Smooth muscle cell (in vitro differentiated cells): Measurements from ENCODE around the gene GPR75. TPM values are rescaled to one million over a fixed set of nuclear protein-coding genes. Genes with fewer than 3 reads are reported as not detected.
"Not testable (repeated sequence)": the region's sequence is repeated elsewhere in the genome, so short reads cannot be mapped to it uniquely, and the experiment has no call there.

Source experiments
- DNase-seq: peaks from one replicate; lab custom pipeline; 2025; ENCODE audit not compliant: unreplicated experiment; lab: John Stamatoyannopoulos, UW
- H2AFZ ChIP-seq: fragments of 200-600 bp; sonication (generic); 2 replicates; pipeline ENCODE4 v1.6.0; 2016; ENCODE audit warnings: antibody characterized with exemption, low read depth, mild to moderate bottlenecking
- H3F3A ChIP-seq: fragments of 200-600 bp; sonication (generic); 2 replicates; pipeline ENCODE4 v1.6.0; 2017; ENCODE audit warnings: antibody characterized with exemption, low read depth
- H3K27ac ChIP-seq: fragments of 200-600 bp; sonication (generic); 2 replicates; pipeline ENCODE4 v1.5.1; 2016; ENCODE audit warnings: low read depth, mild to moderate bottlenecking
- H3K27me3 ChIP-seq: fragments of 200-600 bp; sonication (generic); 2 replicates; pipeline ENCODE4 v1.6.1; 2016; ENCODE audit warnings: low read depth, mild to moderate bottlenecking
- H3K36me3 ChIP-seq: fragments of 200-600 bp; sonication (generic); 2 replicates; pipeline ENCODE4 v1.5.1; 2016; ENCODE audit warnings: low read depth
- H3K4me1 ChIP-seq: fragments of 200-600 bp; sonication (generic); 2 replicates; pipeline ENCODE4 v1.5.1; 2016; ENCODE audit warnings: low read depth
- H3K4me2 ChIP-seq: fragments of 200-600 bp; sonication (generic); 2 replicates; pipeline ENCODE4 v1.6.0; 2016; ENCODE audit warnings: mild to moderate bottlenecking
- H3K4me3 ChIP-seq: fragments of 200-600 bp; sonication (generic); 2 replicates; pipeline ENCODE4 v1.5.1; 2016; ENCODE audit warnings: mild to moderate bottlenecking
- H3K79me2 ChIP-seq: fragments of 200-600 bp; sonication (generic); 2 replicates; pipeline ENCODE4 v1.6.0; 2016; ENCODE audit warnings: low read depth, mild to moderate bottlenecking
- H3K9ac ChIP-seq: fragments of 200-600 bp; sonication (generic); 2 replicates; pipeline ENCODE4 v1.6.0; 2016; ENCODE audit warnings: low read depth
- H3K9me3 ChIP-seq: fragments of 200-600 bp; sonication (generic); replicated peaks from 2 replicates; pipeline ENCODE4 v1.5.1; 2016; ENCODE audit warnings: low read depth
- H4K20me1 ChIP-seq: fragments of 200-600 bp; sonication (generic); 2 replicates; pipeline ENCODE4 v1.6.0; 2016; ENCODE audit warnings: low read depth
- CTCF ChIP-seq: fragments of 200-600 bp; sonication (generic); IDR thresholded peaks from 2 replicates; pipeline ENCODE4 v1.5.1; 2017; ENCODE audit warnings: borderline replicate concordance, mild to moderate bottlenecking, antibody characterized with exemption; ENCODE audit not compliant: insufficient read depth, poor library complexity, severe bottlenecking
- WGBS: methylation state at CpG from one replicate; pipeline ENCODE4 v1.1.7; 2016; ENCODE audit warnings: low lambda C conversion rate; 5-methylcytosine and 5-hydroxymethylcytosine counted together
- polyA plus RNA-seq: library from polyadenylated mRNA; unstranded; fragments of >200 nt; fragmentation: Nextera tagmentation; extraction: Ambion mirVana; gene quantifications from 2 replicates; pipeline ENCODE4 v1.2.1, GENCODE V29; 2016
- total RNA-seq: library from RNA; depleted of rRNA; stranded (reverse); fragments of >200 nt; gene quantifications from 2 replicates; pipeline ENCODE4 v1.2.3, GENCODE V29; 2014

The GPR75 gene
- total and polyA plus RNA-seq, 2 experiments from 2014 or later, result 0.22 to 1.5 TPM

- H3K4me2 ChIP-seq, result no peak overlapping the region
- no peak for DNase-seq
- H3K27me3 ChIP-seq, result no peaks in the 10 kb centered on the region
- 96% methylated on average over 2 of the region's 2 CpGs for WGBS
- H3K9me3 ChIP-seq, result no peaks in the 10 kb centered on the region
- no peak overlapping the region for H2AFZ ChIP-seq
- TF ChIP-seq CTCF, result no peak
- H3K4me3 ChIP-seq, result no peak overlapping the region
- H3K27ac ChIP-seq, result no peak overlapping the region
- no peaks in the 10 kb centered on the region for H3K36me3 ChIP-seq
- peaks cover under 1% of the 10 kb centered on the region for H4K20me1 ChIP-seq
- H3K4me1 ChIP-seq, result no peaks in the 10 kb centered on the region
- no peaks in the 10 kb centered on the region for H3K79me2 ChIP-seq
- no peak overlapping the region for H3K9ac ChIP-seq
- H3F3A ChIP-seq, result no peaks in the 10 kb centered on the region
Observed at GRCh38 chr2:53856272-53856671, 3.5 kb downstream of the GPR75 start.

- H3F3A ChIP-seq, result no peaks in the 10 kb centered on the region
- peaks cover 4% of the 10 kb centered on the region for H4K20me1 ChIP-seq
- no peaks in the 10 kb centered on the region for H3K27me3 ChIP-seq
- no peak for TF ChIP-seq CTCF
- H3K9me3 ChIP-seq, result no peaks in the 10 kb centered on the region
- no peak overlapping the region for H3K4me3 ChIP-seq
- H3K4me1 ChIP-seq, result no peaks in the 10 kb centered on the region
- no peak for DNase-seq
- H2AFZ ChIP-seq, result no peak overlapping the region
- no peak overlapping the region for H3K9ac ChIP-seq
- H3K36me3 ChIP-seq, result no peaks in the 10 kb centered on the region
- WGBS, result 100% methylated on average over 2 of the region's 2 CpGs
- H3K4me2 ChIP-seq, result no peak overlapping the region
- no peaks in the 10 kb centered on the region for H3K79me2 ChIP-seq
- H3K27ac ChIP-seq, result no peak overlapping the region
Observed at GRCh38 chr2:53854678-53855077, 5.1 kb downstream of the GPR75 start.

- Histone ChIP-seq H3K27me3 (no peaks in the 10 kb centered on the region), H2AFZ (no peak overlapping the region), H3K27ac (no peak overlapping the region), H3F3A (no peaks in the 10 kb centered on the region), H3K9me3 (no peaks in the 10 kb centered on the region), H3K79me2 (no peaks in the 10 kb centered on the region), H4K20me1 (peaks cover 4% of the 10 kb centered on the region), H3K9ac (no peak overlapping the region), H3K36me3 (no peaks in the 10 kb centered on the region), H3K4me2 (no peak overlapping the region), H3K4me1 (no peaks in the 10 kb centered on the region), H3K4me3 (no peak overlapping the region)
- 96% methylated on average over 4 of the region's 4 CpGs for WGBS
- TF ChIP-seq CTCF, result no peak
- DNase-seq, result no peak
Observed at GRCh38 chr2:53852532-53852931, 7.2 kb downstream of the GPR75 start.

- not testable (repeated sequence) for H3K9ac ChIP-seq, H4K20me1 ChIP-seq, H3K36me3 ChIP-seq, H3K79me2 ChIP-seq, H3K4me2 ChIP-seq, H3F3A ChIP-seq, H3K4me1 ChIP-seq, H3K9me3 ChIP-seq, DNase-seq, H2AFZ ChIP-seq, H3K27me3 ChIP-seq, H3K4me3 ChIP-seq, H3K27ac ChIP-seq
- WGBS, result 98% methylated on average over 9 of the region's 9 CpGs
Observed at GRCh38 chr2:53851052-53851757, 8.6 kb downstream of the GPR75 start.
